ENCODE measurements around the gene CDCA7L. TPM values are rescaled to one million over a fixed set of nuclear protein-coding genes. Genes with fewer than 3 reads are reported as not detected.
"Not testable (repeated sequence)": the region's sequence is repeated elsewhere in the genome, so short reads cannot be mapped to it uniquely, and the experiment has no call there.

Gene CDCA7L
- total RNA-seq, 1 donor from 2014 or later: 36.4 TPM

- no peak for DNase-seq (ENCODE audit: low spot score)
Observed at GRCh38 chr7:21944616-21945453, 864 bp downstream of the CDCA7L start.

- DNase-seq (ENCODE audit: low spot score): no peak
Observed at GRCh38 chr7:21943436-21943835, 2.3 kb downstream of the CDCA7L start.

- DNase-seq (ENCODE audit: low spot score): no peak
Observed at GRCh38 chr7:21942955-21943354, 2.7 kb downstream of the CDCA7L start.

- peak; percentile 28 for DNase-seq (ENCODE audit: low spot score)
Observed at GRCh38 chr7:21941611-21942141, 4.0 kb downstream of the CDCA7L start.

DNA sequence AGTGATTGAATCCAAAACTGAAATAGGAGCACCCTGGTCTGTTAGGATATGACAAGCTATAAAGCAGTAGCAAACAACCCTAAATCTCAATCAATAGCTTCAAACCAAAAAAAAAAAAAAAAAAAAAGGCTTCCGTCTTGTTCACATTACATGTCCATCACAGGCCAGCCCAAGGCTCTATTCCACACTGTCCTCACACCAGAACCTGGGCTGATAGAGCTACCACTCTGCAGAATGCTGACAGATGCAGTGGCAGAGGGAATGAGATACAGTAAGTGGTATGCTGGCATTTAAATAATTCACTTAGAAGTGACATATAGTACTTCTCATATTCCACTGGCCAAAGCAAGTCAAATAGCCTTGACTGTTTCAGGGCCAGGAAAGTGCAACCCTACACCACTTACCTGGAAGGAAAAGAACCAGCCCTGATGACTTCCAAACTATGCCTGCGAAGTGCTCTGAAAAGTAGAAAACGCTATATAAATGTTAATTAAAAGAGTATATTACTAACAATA lies 5.8 kb downstream of the CDCA7L start:
- no peak for DNase-seq (ENCODE audit: low spot score)

GRCh38 chr7:21939136-21939857 lies 6.4 kb downstream of the CDCA7L start:
- DNase-seq (ENCODE audit: low spot score): no peak

- no peak for DNase-seq (ENCODE audit: low spot score)
Observed at GRCh38 chr7:21938463-21938862, 7.2 kb downstream of the CDCA7L start.

GRCh38 chr7:21934808-21935207 lies 10.9 kb downstream of the CDCA7L start:
- DNase-seq (ENCODE audit: low spot score): no peak

GRCh38 chr7:21933293-21933692 lies 12.4 kb downstream of the CDCA7L start:
- not testable (repeated sequence) for DNase-seq (ENCODE audit: low spot score)

- DNase-seq (ENCODE audit: low spot score): no peak
Observed at GRCh38 chr7:21927693-21928092, 18.0 kb downstream of the CDCA7L start.

DNA sequence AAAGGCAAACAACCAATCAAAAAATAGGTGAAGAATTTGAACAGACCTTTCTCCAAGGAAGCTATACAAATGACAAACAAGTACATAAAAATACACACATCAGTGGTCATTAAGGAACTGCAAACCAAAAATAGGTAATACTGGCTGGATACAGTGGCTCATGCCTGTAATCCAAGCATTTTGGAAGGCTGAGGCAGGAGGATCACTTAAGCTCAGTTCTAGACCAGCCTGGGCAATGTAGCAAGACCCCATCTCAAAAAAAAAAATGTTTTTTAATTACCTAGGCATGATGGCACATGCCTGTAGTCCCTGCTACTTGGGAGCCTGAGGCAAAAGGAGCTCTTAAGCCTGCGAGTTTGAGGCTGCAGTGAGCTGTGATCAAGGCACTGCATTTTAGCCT lies 19.3 kb downstream of the CDCA7L start:
- no peak for DNase-seq (ENCODE audit: low spot score)

DNA sequence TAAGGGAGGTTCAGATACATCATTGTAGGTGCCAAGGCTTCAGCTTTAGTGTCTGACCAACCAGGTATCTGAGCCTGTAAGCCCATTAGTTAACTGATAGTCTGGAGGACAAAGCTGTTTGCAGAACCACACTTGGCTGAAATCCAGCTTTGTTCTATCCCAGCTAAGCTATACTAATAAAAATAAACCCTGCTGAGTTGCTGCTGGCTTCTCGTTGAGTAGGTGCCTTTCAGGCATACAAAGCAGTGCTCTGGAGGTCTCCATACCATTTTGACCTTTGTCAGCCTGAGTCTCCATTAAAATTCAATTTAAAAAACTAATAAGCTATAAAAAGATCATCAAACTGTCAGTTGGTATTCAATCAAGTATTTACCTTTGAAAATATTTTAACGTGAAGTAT lies 22.0 kb downstream of the CDCA7L start:
- no peak for DNase-seq (ENCODE audit: low spot score)

DNA sequence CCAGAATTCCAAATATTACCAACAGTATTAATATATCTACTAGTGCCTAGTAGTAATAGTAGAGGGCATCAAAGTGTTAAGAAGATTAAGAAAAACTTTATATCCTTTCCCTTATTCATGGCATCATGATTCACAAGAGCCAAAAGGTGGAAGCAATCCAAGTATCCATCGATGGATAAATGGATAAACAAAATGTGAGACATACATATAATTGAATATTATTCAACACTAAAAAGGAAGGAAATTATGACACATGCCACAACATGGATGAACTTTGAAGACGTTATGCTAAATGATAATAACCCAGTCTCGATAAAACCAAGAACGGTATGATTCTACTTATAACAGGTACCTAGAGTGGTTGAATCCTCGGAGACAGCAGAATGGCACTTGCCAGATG lies 23.1 kb downstream of the CDCA7L start:
- DNase-seq (ENCODE audit: low spot score): no peak

DNA sequence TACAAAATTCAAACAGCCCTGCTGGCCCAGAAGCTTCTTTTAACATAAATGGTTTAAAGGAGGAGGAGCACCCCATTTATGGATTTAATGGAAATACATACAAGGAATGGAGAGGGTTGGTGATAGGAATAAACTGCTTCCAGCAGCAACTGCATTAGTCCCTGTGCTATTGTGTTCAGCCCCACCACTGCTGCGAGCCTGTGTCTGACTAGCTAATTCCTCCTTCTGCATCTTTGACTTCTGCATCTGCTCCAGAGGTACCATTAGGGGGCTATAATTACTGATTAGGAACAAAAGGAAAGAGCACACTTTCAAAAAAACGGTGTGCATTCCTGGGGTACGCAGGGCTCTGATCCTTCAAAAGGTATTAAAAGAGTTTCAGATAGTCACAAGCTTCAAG lies 24.8 kb downstream of the CDCA7L start:
- no peak for DNase-seq (ENCODE audit: low spot score)

GRCh38 chr7:21918216-21918615 lies 27.5 kb downstream of the CDCA7L start:
- DNase-seq (ENCODE audit: low spot score): no peak

DNA sequence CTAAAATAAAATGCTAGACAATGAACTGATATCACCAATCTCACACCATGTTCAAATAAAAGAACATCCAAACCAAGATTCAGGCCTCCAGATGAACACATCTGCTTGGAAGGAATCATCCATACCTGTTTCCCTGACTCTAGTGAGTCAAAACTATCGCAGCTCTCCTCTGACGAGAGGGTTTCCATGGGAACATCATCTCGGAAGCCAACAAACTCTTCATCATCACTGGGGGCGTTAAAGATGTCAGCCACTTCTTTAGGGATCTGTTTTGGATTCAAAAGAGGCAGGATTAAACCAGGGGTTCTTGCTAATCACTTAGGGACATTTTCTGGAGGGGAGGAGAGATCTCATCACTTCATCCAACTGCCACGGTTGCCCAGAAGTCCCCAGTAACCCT lies 29.1 kb downstream of the CDCA7L start:
- DNase-seq (ENCODE audit: low spot score): no peak

DNA sequence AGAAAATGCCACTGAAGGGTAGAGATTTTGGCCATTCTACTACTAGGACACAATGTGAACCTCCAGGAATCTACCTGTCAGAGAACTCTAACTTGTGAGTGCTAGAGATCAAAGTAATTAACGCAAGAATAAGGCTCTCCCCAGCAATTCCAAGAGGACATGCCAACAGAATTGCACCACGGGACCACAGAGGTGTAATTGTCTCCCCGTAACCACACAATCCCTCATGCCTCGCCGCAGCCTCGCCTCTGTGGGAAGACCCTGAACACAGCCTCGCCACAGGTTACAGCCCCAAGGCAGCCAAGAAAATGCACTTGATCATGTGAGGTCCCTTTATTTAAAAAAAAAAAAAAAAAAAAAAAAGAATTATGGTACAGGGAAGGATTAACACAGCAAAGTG lies 29.5 kb downstream of the CDCA7L start:
- DNase-seq (ENCODE audit: low spot score): no peak

GRCh38 chr7:21915140-21915539 lies 30.6 kb downstream of the CDCA7L start:
- no peak for DNase-seq (ENCODE audit: low spot score)

GRCh38 chr7:21914671-21915070 lies 31.0 kb downstream of the CDCA7L start:
- DNase-seq (ENCODE audit: low spot score): no peak

- no peak for DNase-seq (ENCODE audit: low spot score)
Observed at GRCh38 chr7:21912931-21913780, 32.5 kb downstream of the CDCA7L start.

- DNase-seq (ENCODE audit: low spot score): peak; percentile 61
Observed at GRCh38 chr7:21912305-21912704, 33.4 kb downstream of the CDCA7L start.

Measured in umbilical cord (tissue), 2 donors.